Measurements from ENCODE around the gene KPNA3. TPM values are rescaled to one million over a fixed set of nuclear protein-coding genes. Genes with fewer than 3 reads are reported as not detected.

Gene KPNA3
- total RNA-seq, 4 donors from 2014 or later = 23.1 to 29.2 (median 24.9) TPM

DNA sequence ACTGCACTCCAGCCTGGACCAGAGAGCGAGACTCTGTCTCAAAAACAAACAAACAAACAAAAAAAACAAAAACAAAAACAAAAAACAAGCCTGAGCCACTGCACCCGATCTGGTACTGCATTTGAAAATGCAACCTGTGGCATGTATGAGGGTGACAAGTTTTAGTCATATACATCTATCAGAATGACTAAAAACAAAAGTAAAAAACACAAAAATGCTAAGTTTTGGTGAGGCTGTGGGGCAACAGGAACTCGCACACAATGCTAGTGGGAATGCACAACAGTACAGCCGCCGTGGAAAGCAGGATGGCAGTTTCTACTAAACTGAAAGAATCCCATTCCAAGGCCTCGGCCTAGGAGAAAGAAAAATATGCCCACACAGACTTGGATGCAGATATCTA lies 109.0 kb downstream of the KPNA3 start:
- Histone ChIP-seq H3K36me3 (no peaks in the 10 kb centered on the region), H3K9me3 (no peaks in the 10 kb centered on the region), H3K27me3 (no peaks in the 10 kb centered on the region), H3K4me3 (no peak overlapping the region), H3K27ac (no peak overlapping the region), H3K4me1 (no peaks in the 10 kb centered on the region)
- intact Hi-C loops (cut with DNase I; ENCODE audit: low total_unique reads) = no loop called here
- WGBS, 2 donors (ENCODE audit: low coverage in 1 of 2) = 70 to 75% methylated on average over 2 to 6 of the region's 6 CpGs
- TF ChIP-seq, protein P1, sequence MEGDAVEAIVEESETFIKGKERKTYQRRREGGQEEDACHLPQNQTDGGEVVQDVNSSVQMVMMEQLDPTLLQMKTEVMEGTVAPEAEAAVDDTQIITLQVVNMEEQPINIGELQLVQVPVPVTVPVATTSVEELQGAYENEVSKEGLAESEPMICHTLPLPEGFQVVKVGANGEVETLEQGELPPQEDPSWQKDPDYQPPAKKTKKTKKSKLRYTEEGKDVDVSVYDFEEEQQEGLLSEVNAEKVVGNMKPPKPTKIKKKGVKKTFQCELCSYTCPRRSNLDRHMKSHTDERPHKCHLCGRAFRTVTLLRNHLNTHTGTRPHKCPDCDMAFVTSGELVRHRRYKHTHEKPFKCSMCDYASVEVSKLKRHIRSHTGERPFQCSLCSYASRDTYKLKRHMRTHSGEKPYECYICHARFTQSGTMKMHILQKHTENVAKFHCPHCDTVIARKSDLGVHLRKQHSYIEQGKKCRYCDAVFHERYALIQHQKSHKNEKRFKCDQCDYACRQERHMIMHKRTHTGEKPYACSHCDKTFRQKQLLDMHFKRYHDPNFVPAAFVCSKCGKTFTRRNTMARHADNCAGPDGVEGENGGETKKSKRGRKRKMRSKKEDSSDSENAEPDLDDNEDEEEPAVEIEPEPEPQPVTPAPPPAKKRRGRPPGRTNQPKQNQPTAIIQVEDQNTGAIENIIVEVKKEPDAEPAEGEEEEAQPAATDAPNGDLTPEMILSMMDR (IDR thresholded peaks at IDR 0.05) = no peak
- no peak for TF ChIP-seq POLR2A (IDR thresholded peaks at IDR 0.05)
- no peak for TF ChIP-seq POLR2AphosphoS5 (IDR thresholded peaks at IDR 0.05)
- no peak for TF ChIP-seq EP300 (IDR thresholded peaks at IDR 0.05; ENCODE audit: low read depth)
- in situ Hi-C loops (cut with MboI; ENCODE audit: low pct_ligation_motif_present in 1 of 4, low pct_unique_long_range_greater_than_20kb in 1 of 4, low sequenced_read_pairs in 3 of 4) = no loop called here
- DNase-seq = no peak

DNA sequence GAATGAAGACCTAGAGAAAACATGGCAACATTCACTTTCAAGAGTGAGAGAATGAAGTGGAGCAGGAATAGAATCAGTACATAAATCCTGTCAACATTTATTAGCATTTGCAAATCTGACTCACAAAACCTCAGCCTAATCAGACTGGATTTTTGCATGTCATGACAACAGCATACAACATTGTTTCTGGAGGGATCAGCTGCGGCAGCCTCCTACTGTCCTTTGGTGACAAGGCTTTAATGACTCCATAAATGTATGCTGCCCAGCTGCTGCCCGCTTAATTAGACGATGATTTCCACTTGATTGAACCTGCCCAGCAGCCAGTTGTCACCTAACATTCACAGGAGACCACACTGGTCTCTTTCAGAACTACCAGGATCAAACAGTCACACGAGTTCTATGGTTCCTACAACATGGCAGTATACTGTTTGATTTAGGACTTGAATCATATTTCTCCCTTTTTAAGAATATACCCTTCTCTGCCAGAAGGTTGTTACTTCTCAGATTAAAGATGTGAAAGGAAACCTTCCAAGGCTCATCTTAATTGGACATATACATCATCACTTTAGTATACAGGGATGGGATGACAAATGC lies 110.5 kb downstream of the KPNA3 start:
- TF ChIP-seq, protein P1 (IDR thresholded peaks at IDR 0.05) = no peak
- TF ChIP-seq EP300 (IDR thresholded peaks at IDR 0.05; ENCODE audit: low read depth) (no peak), POLR2AphosphoS5 (IDR thresholded peaks at IDR 0.05) (no peak), POLR2A (IDR thresholded peaks at IDR 0.05) (no peak)
- Histone ChIP-seq H3K27ac (no peak overlapping the region), H3K4me1 (peaks cover 0 to 7% (median 2%) of the 10 kb centered on the region in 4 donors), H3K36me3 (no peaks in the 10 kb centered on the region), H3K27me3 (no peaks in the 10 kb centered on the region), H3K9me3 (no peaks in the 10 kb centered on the region), H3K4me3 (no peak overlapping the region)
- intact Hi-C loops (cut with DNase I; ENCODE audit: low total_unique reads) (no loop called here), in situ Hi-C loops (cut with MboI; ENCODE audit: low pct_ligation_motif_present in 1 of 4, low pct_unique_long_range_greater_than_20kb in 1 of 4, low sequenced_read_pairs in 3 of 4) (no loop called here)
- no peak for DNase-seq
- 77 to 80% methylated on average over 1 to 4 of the region's 4 CpGs for WGBS, 2 donors (ENCODE audit: low coverage in 1 of 2)

DNA sequence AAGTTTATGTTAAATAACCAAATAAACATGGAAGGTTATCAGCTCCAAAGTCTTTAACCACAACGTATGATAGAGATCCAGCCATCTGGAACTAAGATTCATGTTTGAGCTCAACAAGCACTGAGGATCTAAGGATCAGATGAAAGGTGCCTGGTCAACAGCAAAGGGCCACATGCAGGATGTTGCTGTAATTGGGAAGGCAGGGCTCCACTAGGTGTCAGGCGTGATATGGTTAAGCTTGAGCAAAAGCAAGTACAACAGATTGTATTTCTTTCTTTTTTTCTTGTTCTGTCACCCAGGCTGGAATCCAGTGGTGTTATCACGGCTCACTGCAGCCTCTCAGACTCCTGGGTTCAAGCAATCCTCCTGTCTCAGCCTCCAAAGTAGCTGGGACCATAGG lies 113.2 kb downstream of the KPNA3 start:
- H3K27ac ChIP-seq = no peak overlapping the region
- H3K4me1 ChIP-seq = peaks cover 0 to 11% (median 3%) of the 10 kb centered on the region in 4 donors
- in situ Hi-C loops (cut with MboI; ENCODE audit: low pct_ligation_motif_present in 1 of 4, low pct_unique_long_range_greater_than_20kb in 1 of 4, low sequenced_read_pairs in 3 of 4) (loop anchor here in 1 of 4 donors (10.0 kb wide), 1 partner anchor 166 kb away; no protein-coding TSS in a partner anchor), intact Hi-C loops (cut with DNase I; ENCODE audit: low total_unique reads) (no loop called here)
- WGBS, 2 donors (ENCODE audit: low coverage in 1 of 2) = 63 to 77% methylated on average over 2 to 3 of the region's 3 CpGs
- no peaks in the 10 kb centered on the region for H3K9me3 ChIP-seq
- TF ChIP-seq POLR2AphosphoS5 (IDR thresholded peaks at IDR 0.05) = no peak
- TF ChIP-seq EP300 (IDR thresholded peaks at IDR 0.05; ENCODE audit: low read depth) = no peak
- TF ChIP-seq, protein P1 (IDR thresholded peaks at IDR 0.05) = no peak
- TF ChIP-seq POLR2A (IDR thresholded peaks at IDR 0.05) = no peak
- no peak overlapping the region for H3K4me3 ChIP-seq
- no peak for DNase-seq
- H3K36me3 ChIP-seq = no peaks in the 10 kb centered on the region
- H3K27me3 ChIP-seq = no peaks in the 10 kb centered on the region

DNA sequence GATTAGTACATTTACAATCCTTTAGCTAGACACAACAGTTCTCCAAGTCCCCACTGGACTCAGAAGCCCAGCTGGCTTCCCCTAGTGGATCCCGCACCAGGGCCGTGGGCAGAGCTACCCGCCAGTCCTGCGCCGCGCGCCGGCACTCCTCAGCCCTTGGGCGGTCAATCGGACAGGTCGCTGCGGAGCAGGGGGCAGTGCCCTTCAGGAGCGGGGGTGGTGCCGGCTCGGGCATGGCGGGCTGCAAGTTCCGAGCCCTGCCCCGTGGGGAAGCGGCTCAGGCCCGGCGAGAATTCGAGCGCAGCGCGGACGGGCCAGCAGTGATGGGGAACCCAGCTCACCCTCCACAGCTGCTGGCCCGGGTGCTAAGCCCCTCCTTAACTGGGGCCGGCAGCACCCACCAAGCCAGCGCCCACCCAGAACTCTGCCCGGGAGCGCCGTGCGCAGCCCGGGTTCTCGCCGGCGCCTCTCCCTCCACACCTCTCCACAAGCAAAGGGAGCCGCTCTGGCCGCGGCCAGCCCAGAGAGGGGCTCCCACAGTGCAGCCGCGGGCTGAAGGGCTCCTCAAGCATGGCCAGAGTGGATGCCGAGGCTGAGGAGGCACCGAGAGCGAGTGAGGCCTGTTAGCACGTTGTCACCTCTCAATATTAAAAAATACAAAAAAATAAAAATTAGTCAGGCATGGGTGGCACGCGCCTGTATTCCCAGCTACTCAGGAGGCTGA lies 114.1 kb downstream of the KPNA3 start:
- no peak for DNase-seq
- intact Hi-C loops (cut with DNase I; ENCODE audit: low total_unique reads) = no loop called here
- in situ Hi-C loops (cut with MboI; ENCODE audit: low pct_ligation_motif_present in 1 of 4, low pct_unique_long_range_greater_than_20kb in 1 of 4, low sequenced_read_pairs in 3 of 4) = loop anchor here in 1 of 4 donors (10.0 kb wide), 1 partner anchor 166 kb away; no protein-coding TSS in a partner anchor
- Histone ChIP-seq H3K4me3 (no peak overlapping the region), H3K27ac (no peak overlapping the region), H3K36me3 (no peaks in the 10 kb centered on the region), H3K27me3 (no peaks in the 10 kb centered on the region), H3K9me3 (no peaks in the 10 kb centered on the region), H3K4me1 (peaks cover 0 to 11% (median 3%) of the 10 kb centered on the region in 4 donors)
- TF ChIP-seq, protein P1 (IDR thresholded peaks at IDR 0.05) = no peak
- TF ChIP-seq POLR2A (IDR thresholded peaks at IDR 0.05) (no peak), EP300 (IDR thresholded peaks at IDR 0.05; ENCODE audit: low read depth) (no peak), POLR2AphosphoS5 (IDR thresholded peaks at IDR 0.05) (no peak)
- 96 to 100% methylated on average over 2 to 44 of the region's 48 CpGs for WGBS, 2 donors (ENCODE audit: low coverage in 1 of 2)
